Activated naive CD4-positive, alpha-beta T cell treated with anti-CD3 and anti-CD28 coated beads, Interleukin-2, amount 10 ng/mL, durations not matched to agents 7 days and 5 days (primary cell): ENCODE results near the gene IDUA.
"Not testable (repeated sequence)": the region's sequence is repeated elsewhere in the genome, so short reads cannot be mapped to it uniquely, and the experiment has no call there.

Experiments used
- CTCF ChIA-PET: fragments of 350-600 bp; sonication (Branson Sonifier 250); formaldehyde crosslinking; loops from one replicate; lab custom pipeline; 2021; ENCODE audit warnings: antibody characterized with exemption; lab: Charles Lee
- DNase-seq: peaks from one replicate; pipeline ENCODE4 v3.0.0-alpha.2; 2020
- H3K27ac Mint-ChIP-seq: one replicate; pipeline ENCODE4 v1.8.0; 2021; ENCODE audit warnings: mild to moderate bottlenecking, moderate library complexity, mixed read lengths
- H3K27me3 Mint-ChIP-seq: one replicate; pipeline ENCODE4 v1.8.0; 2021; ENCODE audit warnings: mild to moderate bottlenecking, mixed read lengths
- H3K36me3 Mint-ChIP-seq: one replicate; pipeline ENCODE4 v1.8.0; 2021; ENCODE audit warnings: mixed read lengths
- H3K4me1 Mint-ChIP-seq: one replicate; pipeline ENCODE4 v1.8.0; 2021; ENCODE audit warnings: mixed read lengths
- H3K4me3 Mint-ChIP-seq: one replicate; pipeline ENCODE4 v1.8.0; 2021; ENCODE audit warnings: mild to moderate bottlenecking, moderate library complexity, mixed read lengths
- H3K9me3 Mint-ChIP-seq: one replicate; pipeline ENCODE4 v1.8.0; 2021; ENCODE audit warnings: mixed read lengths

IDUA gene

DNA sequence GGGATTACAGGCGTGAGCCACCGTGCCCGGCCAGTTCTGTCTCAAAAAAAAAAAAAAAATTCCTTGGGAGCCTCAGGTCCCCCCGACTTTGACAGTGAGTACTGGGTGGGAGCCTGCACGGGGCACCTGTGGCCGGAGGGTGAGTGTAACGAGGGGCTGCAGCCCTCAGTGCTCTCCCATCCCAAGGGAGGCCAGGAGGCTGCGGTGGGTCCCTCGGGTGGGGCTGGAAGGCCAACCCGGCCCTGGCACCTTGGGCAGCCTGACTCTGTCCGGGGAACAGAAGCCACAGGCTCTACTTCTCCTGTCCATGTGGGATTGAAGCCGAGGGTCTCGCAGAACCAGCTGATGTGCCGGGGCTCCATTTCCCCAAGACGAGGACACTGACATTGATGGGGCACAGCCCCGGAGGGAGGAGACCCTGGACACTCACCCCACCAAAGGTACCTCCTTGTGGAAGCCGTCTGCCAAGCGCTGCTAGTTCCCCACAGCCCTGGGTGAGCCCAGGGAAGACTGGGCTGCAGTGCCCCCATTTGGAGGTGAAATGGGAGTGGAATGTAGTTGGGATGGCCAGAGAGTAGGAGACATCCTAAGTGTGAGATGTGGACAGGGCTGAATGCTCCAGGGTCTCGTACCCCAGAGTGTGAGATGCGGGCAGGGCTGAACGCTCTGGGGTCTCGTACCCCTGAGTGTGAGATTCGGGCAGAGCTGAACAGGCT, 8.6 kb downstream of the IDUA start:
- H3K9me3 Mint-ChIP-seq: no peaks in the 10 kb centered on the region
- H3K36me3 Mint-ChIP-seq: peaks cover under 1% of the 10 kb centered on the region
- CTCF ChIA-PET: no interaction called here
- peaks cover 2% of the 10 kb centered on the region for H3K4me1 Mint-ChIP-seq
- H3K27me3 Mint-ChIP-seq: peaks cover 54% of the 10 kb centered on the region
- DNase-seq: no peak
- no peak overlapping the region for H3K4me3 Mint-ChIP-seq
- H3K27ac Mint-ChIP-seq: no peak overlapping the region

DNA sequence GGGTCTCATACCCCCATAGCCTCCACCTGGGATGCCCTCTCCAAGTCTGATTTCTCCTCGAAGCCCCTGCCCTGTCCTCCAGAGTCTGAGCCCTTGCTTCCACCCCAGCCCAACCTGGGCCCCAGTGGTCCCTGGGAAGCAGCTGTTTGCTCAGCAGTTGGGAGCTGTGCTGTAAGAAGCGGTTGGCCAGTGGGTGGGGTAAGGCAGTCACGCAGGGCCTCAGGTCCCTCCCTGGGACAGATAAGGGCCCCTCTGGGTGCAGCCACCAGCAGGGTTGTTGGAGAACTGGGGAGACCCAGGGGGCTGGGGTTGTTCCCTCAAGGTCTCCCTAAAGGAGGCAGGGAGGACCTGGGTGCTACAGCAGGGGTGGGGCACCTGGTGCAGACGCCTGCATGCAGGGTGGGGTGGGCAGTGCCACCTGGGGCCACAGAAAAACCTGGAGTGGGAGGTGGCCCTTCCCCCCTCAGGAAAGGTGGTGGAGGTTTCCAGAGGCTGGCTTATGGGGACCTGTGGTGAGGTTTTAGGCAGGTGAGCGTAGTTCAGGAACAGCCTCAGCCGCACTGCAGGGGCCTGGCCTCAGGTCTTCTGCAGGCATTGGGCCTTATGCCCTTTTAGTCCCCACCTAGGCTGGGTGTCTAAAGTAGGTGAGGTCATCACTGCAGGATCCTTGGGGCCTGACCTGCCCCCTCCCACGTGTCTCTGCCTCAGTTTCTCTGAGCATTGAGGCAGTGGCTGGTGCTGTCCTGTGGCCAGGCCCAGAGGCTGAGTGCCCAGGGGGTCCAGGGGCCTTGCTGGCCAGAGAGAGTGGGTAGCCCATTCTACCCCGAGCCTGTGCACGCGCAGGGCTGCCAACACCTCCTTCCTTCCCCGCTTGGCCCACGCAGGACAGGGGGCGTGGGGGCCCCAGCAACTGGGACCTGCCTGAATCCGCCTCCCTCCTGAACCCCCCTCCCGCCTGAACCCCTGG, 9.5 kb downstream of the IDUA start:
- CTCF ChIA-PET: no interaction called here
- no peak for DNase-seq
- H3K36me3 Mint-ChIP-seq: no peaks in the 10 kb centered on the region
- H3K4me3 Mint-ChIP-seq: no peak overlapping the region
- H3K27ac Mint-ChIP-seq: no peak overlapping the region
- H3K4me1 Mint-ChIP-seq: peaks cover 2% of the 10 kb centered on the region
- peaks cover 63% of the 10 kb centered on the region for H3K27me3 Mint-ChIP-seq
- no peaks in the 10 kb centered on the region for H3K9me3 Mint-ChIP-seq

DNA sequence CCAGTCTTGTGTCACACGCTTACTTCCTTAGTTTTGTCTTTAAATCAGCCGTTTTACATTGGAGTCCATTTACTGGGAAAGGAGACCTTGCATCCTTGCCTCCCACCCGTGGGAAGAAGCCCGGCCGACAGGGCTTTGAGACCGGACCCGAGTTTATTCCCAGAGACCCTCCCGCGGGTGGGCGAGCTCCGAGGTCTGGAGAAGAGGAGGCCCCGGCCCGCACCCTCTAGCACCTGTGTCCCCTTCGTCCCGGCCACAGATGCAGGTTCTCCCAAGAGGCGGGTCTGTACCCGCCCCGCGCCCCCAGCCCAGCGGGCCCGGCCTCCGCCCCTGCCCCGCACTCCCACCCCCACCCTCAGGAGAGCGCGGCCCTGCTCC, 10.1 kb downstream of the IDUA start:
- H3K27ac Mint-ChIP-seq: peak overlapping the region; percentile 7
- no peak for DNase-seq
- no peak overlapping the region for H3K4me3 Mint-ChIP-seq
- no peaks in the 10 kb centered on the region for H3K36me3 Mint-ChIP-seq
- H3K9me3 Mint-ChIP-seq: no peaks in the 10 kb centered on the region
- H3K4me1 Mint-ChIP-seq: peaks cover 2% of the 10 kb centered on the region
- peaks cover 70% of the 10 kb centered on the region for H3K27me3 Mint-ChIP-seq
- CTCF ChIA-PET: no interaction called here

- no peaks in the 10 kb centered on the region for H3K9me3 Mint-ChIP-seq
- CTCF ChIA-PET: no interaction called here
- peaks cover 2% of the 10 kb centered on the region for H3K4me1 Mint-ChIP-seq
- no peak for DNase-seq
- peaks cover 74% of the 10 kb centered on the region for H3K27me3 Mint-ChIP-seq
- no peak overlapping the region for H3K4me3 Mint-ChIP-seq
- H3K36me3 Mint-ChIP-seq: no peaks in the 10 kb centered on the region
- H3K27ac Mint-ChIP-seq: no peak overlapping the region
Measured at GRCh38 chr4:997375-998071, 10.7 kb downstream of the IDUA start.

GRCh38 chr4:998096-998691, 11.3 kb downstream of the IDUA start:
- no peaks in the 10 kb centered on the region for H3K9me3 Mint-ChIP-seq
- H3K36me3 Mint-ChIP-seq: no peaks in the 10 kb centered on the region
- H3K4me3 Mint-ChIP-seq: no peak overlapping the region
- H3K27ac Mint-ChIP-seq: no peak overlapping the region
- peaks cover 2% of the 10 kb centered on the region for H3K4me1 Mint-ChIP-seq
- CTCF ChIA-PET: interaction anchor here (0.7 kb wide), 1 partner anchor 11 kb away, joined by 3 read pairs; no protein-coding TSS in a partner anchor
- no peak for DNase-seq
- peaks cover 74% of the 10 kb centered on the region for H3K27me3 Mint-ChIP-seq

DNA sequence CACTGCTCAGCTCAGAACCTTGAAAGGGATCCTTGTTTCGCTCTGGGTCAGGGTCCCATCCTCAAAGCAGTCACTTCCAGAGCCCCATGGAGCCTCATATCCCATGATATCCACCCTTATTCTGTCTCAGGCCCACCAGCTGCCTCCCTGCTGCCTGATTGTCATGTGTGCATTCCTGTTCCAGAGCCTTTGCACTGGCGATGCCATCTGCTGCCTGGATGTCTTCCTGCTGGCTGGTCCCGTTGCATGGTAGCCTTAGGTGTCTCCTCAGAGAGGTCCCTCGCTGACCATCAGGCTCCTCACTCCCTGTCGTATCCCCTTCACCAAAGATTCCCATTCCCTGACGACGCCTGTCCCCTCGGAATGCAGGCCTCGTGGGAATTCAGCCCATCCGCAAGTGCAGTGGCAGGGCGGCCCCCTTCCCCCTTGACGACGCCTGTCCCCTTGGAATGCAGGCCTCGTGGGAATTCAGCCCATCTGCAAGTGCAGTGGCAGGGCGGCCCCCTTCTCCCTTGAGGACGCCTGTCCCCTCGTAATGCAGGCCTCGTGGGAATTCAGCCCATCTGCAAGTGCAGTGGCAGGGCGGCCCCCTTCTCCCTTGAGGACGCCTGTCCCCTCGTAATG, 12.5 kb downstream of the IDUA start:
- H3K4me1 Mint-ChIP-seq, CTCF ChIA-PET, DNase-seq, H3K36me3 Mint-ChIP-seq, H3K27ac Mint-ChIP-seq, H3K9me3 Mint-ChIP-seq, H3K4me3 Mint-ChIP-seq: not testable (repeated sequence)
- H3K27me3 Mint-ChIP-seq: peaks cover 85% of the 10 kb centered on the region

DNA sequence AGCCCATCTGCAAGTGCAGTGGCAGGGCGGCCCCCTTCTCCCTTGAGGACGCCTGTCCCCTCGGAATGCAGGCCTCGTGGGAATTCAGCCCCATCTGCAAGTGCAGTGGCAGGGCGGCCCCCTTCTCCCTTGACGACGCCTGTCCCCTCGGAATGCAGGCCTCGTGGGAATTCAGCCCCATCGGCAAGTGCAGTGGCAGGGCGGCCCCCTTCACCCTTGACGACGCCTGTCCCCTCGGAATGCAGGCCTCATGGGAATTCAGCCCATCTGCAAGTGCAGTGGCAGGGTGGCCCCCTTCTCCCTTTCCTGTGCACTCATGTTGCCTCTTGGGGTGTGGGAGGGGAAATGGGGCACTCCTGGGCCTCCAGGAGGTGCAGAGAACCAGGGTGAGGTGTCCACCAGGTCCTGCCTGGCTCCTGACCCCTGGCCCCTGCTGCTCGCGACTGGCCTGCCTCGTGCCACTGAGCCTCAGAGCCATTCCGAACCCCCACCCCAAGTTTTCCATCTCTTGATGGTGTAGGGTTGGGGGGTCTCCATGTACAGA, 13.1 kb downstream of the IDUA start:
- H3K4me1 Mint-ChIP-seq: peaks cover 2% of the 10 kb centered on the region
- CTCF ChIA-PET: no interaction called here
- peaks cover 89% of the 10 kb centered on the region for H3K27me3 Mint-ChIP-seq
- no peak overlapping the region for H3K27ac Mint-ChIP-seq
- H3K4me3 Mint-ChIP-seq: no peak overlapping the region
- no peaks in the 10 kb centered on the region for H3K36me3 Mint-ChIP-seq
- DNase-seq: no peak
- H3K9me3 Mint-ChIP-seq: no peaks in the 10 kb centered on the region

GRCh38 chr4:1000686-1001260, 13.9 kb downstream of the IDUA start:
- peaks cover 89% of the 10 kb centered on the region for H3K27me3 Mint-ChIP-seq
- no peak overlapping the region for H3K4me3 Mint-ChIP-seq
- no peaks in the 10 kb centered on the region for H3K36me3 Mint-ChIP-seq
- CTCF ChIA-PET: no interaction called here
- DNase-seq: no peak
- H3K27ac Mint-ChIP-seq: no peak overlapping the region
- no peaks in the 10 kb centered on the region for H3K9me3 Mint-ChIP-seq
- peaks cover 2% of the 10 kb centered on the region for H3K4me1 Mint-ChIP-seq

GRCh38 chr4:1001561-1002130, 14.8 kb downstream of the IDUA start:
- H3K4me3 Mint-ChIP-seq: no peak overlapping the region
- CTCF ChIA-PET: no interaction called here
- no peaks in the 10 kb centered on the region for H3K9me3 Mint-ChIP-seq
- no peak for DNase-seq
- H3K27ac Mint-ChIP-seq: no peak overlapping the region
- H3K4me1 Mint-ChIP-seq: peaks cover 2% of the 10 kb centered on the region
- H3K36me3 Mint-ChIP-seq: no peaks in the 10 kb centered on the region
- peaks cover 85% of the 10 kb centered on the region for H3K27me3 Mint-ChIP-seq

GRCh38 chr4:1002131-1002630, 15.3 kb downstream of the IDUA start:
- DNase-seq: no peak
- Mint-ChIP-seq H3K4me3 (no peak overlapping the region), H3K27me3 (peaks cover 85% of the 10 kb centered on the region), H3K36me3 (no peaks in the 10 kb centered on the region), H3K27ac (no peak overlapping the region), H3K9me3 (peaks cover 2% of the 10 kb centered on the region), H3K4me1 (no peaks in the 10 kb centered on the region)
- CTCF ChIA-PET: no interaction called here

DNA sequence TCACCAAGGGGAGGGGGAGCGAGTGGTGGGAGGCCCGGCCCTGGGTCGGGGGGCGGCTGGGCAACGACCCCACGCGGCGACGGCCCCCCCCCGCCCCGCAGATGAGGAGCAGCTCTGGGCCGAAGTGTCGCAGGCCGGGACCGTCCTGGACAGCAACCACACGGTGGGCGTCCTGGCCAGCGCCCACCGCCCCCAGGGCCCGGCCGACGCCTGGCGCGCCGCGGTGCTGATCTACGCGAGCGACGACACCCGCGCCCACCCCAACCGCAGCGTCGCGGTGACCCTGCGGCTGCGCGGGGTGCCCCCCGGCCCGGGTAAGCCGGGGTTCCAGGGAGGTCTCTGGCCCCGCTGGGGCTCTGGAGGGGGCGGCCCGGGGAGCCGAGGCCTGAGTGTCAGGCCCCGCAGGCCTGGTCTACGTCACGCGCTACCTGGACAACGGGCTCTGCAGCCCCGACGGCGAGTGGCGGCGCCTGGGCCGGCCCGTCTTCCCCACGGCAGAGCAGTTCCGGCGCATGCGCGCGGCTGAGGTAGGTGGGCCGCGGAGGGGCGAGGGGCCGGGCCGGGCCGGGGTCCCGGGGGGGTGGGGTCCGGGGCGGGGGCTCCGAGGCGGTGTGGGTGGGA, 15.9 kb downstream of the IDUA start:
- peaks cover 2% of the 10 kb centered on the region for H3K9me3 Mint-ChIP-seq
- no peak overlapping the region for H3K27ac Mint-ChIP-seq
- no peaks in the 10 kb centered on the region for H3K4me1 Mint-ChIP-seq
- no peaks in the 10 kb centered on the region for H3K36me3 Mint-ChIP-seq
- no peak overlapping the region for H3K4me3 Mint-ChIP-seq
- no peak for DNase-seq
- peaks cover 85% of the 10 kb centered on the region for H3K27me3 Mint-ChIP-seq
- CTCF ChIA-PET: no interaction called here

DNA sequence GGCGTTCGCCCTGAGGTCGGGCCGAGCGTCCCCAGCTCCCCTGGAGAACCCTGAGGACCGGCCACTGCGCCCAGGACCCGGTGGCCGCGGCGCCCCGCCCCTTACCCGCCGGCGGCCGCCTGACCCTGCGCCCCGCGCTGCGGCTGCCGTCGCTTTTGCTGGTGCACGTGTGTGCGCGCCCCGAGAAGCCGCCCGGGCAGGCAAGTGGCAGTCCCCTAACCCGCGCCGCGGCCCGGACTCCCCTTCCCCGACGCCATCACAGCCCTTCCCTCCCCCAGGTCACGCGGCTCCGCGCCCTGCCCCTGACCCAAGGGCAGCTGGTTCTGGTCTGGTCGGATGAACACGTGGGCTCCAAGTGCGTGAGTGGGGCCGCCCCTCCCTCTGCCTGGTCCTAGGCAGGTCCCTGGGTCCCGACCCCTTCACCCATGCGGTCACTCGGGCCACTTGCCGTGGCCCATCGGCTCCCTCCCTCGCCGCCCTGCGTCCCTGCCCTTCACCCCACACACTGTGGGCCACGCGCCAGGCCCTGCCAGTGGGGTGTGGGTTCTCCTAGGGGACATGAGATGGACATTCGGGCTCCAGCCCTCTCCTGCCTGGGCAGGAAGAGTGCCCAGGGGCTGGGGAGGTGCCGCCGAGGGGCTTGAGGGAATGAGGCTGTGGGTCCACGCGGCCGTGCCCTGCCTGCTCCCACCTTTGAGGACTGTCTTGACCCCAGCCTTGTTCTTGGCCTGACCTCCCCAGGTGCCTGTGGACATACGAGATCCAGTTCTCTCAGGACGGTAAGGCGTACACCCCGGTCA, 16.6 kb downstream of the IDUA start:
- Mint-ChIP-seq H3K27ac (no peak overlapping the region), H3K4me1 (no peaks in the 10 kb centered on the region), H3K27me3 (peaks cover 85% of the 10 kb centered on the region), H3K9me3 (peaks cover 2% of the 10 kb centered on the region), H3K4me3 (no peak overlapping the region), H3K36me3 (no peaks in the 10 kb centered on the region)
- CTCF ChIA-PET: no interaction called here
- no peak for DNase-seq
